Neural progenitor cell (in vitro differentiated cells): Measurements from ENCODE around the gene ZNF684. TPM values are rescaled to one million over a fixed set of nuclear protein-coding genes. Genes with fewer than 3 reads are reported as not detected.

Experiments
- DNase-seq: peaks from one replicate; pipeline ENCODE4 v3.0.0-alpha.2; 2016; ENCODE audit warnings: low spot score
- H2AFZ ChIP-seq: fragments of 200-600 bp; sonication (generic); replicated peaks from 2 replicates; pipeline ENCODE4 v1.6.1; 2016; ENCODE audit warnings: antibody characterized with exemption
- H3F3A ChIP-seq: fragments of 200-600 bp; sonication (generic); 2 replicates; pipeline ENCODE4 v1.6.1; 2016; ENCODE audit warnings: antibody characterized with exemption, low read depth
- H3K27ac ChIP-seq: fragments of 200-600 bp; sonication (generic); 2 replicates; pipeline ENCODE4 v1.5.1; 2016; ENCODE audit warnings: mild to moderate bottlenecking
- H3K27me3 ChIP-seq: fragments of 200-600 bp; sonication (generic); 2 replicates; pipeline ENCODE4 v1.6.1; 2016; ENCODE audit warnings: mild to moderate bottlenecking, moderate library complexity
- H3K36me3 ChIP-seq: fragments of 200-600 bp; sonication (generic); 2 replicates; pipeline ENCODE4 v1.5.1; 2016
- H3K4me1 ChIP-seq: fragments of 200-600 bp; sonication (generic); 2 replicates; pipeline ENCODE4 v1.6.1; 2016; ENCODE audit warnings: mixed run types
- H3K4me2 ChIP-seq: fragments of 200-600 bp; sonication (generic); 2 replicates; pipeline ENCODE4 v1.6.1; 2016
- H3K4me3 ChIP-seq: fragments of 200-600 bp; sonication (generic); 2 replicates; pipeline ENCODE4 v1.5.1; 2016
- H3K79me2 ChIP-seq: fragments of 200-600 bp; sonication (generic); 2 replicates; pipeline ENCODE4 v1.6.1; 2016; ENCODE audit warnings: low read depth
- H3K9ac ChIP-seq: fragments of 200-600 bp; sonication (generic); 2 replicates; pipeline ENCODE4 v1.6.1; 2016
- H3K9me3 ChIP-seq: fragments of 200-600 bp; sonication (generic); 2 replicates; pipeline ENCODE4 v1.5.1; 2016; ENCODE audit warnings: low read depth
- H4K20me1 ChIP-seq: fragments of 200-600 bp; sonication (generic); 2 replicates; pipeline ENCODE4 v1.6.1; 2016; ENCODE audit warnings: low read depth
- H3K27ac Mint-ChIP-seq: 3 replicates; pipeline ENCODE4 v1.8.0; 2021; ENCODE audit warnings: mixed read lengths
- H3K27me3 Mint-ChIP-seq: 2 replicates; pipeline ENCODE4 v1.8.0; 2022; ENCODE audit warnings: low read depth, mild to moderate bottlenecking, inconsistent platforms, moderate library complexity, mixed read lengths; ENCODE audit not compliant: insufficient read depth
- H3K36me3 Mint-ChIP-seq: 3 replicates; pipeline ENCODE4 v1.8.0; 2021; ENCODE audit warnings: mixed read lengths
- H3K4me1 Mint-ChIP-seq: 3 replicates; pipeline ENCODE4 v1.8.0; 2021; ENCODE audit warnings: mixed read lengths
- H3K4me3 Mint-ChIP-seq: 3 replicates; pipeline ENCODE4 v1.8.0; 2021; ENCODE audit warnings: mild to moderate bottlenecking, moderate library complexity, mixed read lengths
- H3K9me3 Mint-ChIP-seq: 3 replicates; pipeline ENCODE4 v1.8.0; 2020; ENCODE audit warnings: mixed read lengths
- CTCF ChIP-seq: fragments of 200-600 bp; sonication (generic); IDR thresholded peaks from 2 replicates; pipeline ENCODE4 v1.5.1; 2017; ENCODE audit warnings: antibody characterized with exemption, mild to moderate bottlenecking
- EZH2 ChIP-seq: fragments of 200-600 bp; sonication (generic); IDR thresholded peaks from 2 replicates; pipeline ENCODE4 v1.6.1; 2017; ENCODE audit warnings: antibody characterized with exemption, mild to moderate bottlenecking, moderate library complexity
- EZH2phosphoT487 ChIP-seq: fragments of 200-600 bp; sonication (generic); IDR thresholded peaks from 2 replicates; pipeline ENCODE4 v1.6.1; 2017; ENCODE audit warnings: antibody characterized with exemption
- total RNA-seq: library from RNA; depleted of rRNA; stranded (reverse); fragments of >200 nt; gene quantifications from 2 replicates; pipeline ENCODE4 v1.2.3, GENCODE V29; 2015; ENCODE audit warnings: low replicate concordance

ZNF684 gene
- total RNA-seq, 1 donor from 2014 or later: 7.6 TPM

- Histone ChIP-seq H3K4me1 (no peaks in the 10 kb centered on the region), H2AFZ (no peak overlapping the region), H3K27ac (no peak overlapping the region), H3K27me3 (no peaks in the 10 kb centered on the region), H3K4me2 (no peak overlapping the region), H3K36me3 (no peaks in the 10 kb centered on the region), H3K9me3 (no peaks in the 10 kb centered on the region), H3K9ac (no peak overlapping the region), H4K20me1 (no peaks in the 10 kb centered on the region), H3K79me2 (no peaks in the 10 kb centered on the region), H3K4me3 (no peak overlapping the region), H3F3A (no peaks in the 10 kb centered on the region)
- TF ChIP-seq CTCF (no peak), EZH2 (no peak), EZH2phosphoT487 (no peak)
- Mint-ChIP-seq H3K36me3 (no peaks in the 10 kb centered on the region), H3K27ac (no peak overlapping the region), H3K4me1 (no peaks in the 10 kb centered on the region), H3K9me3 (peaks cover 8% of the 10 kb centered on the region), H3K27me3 (peaks cover 7% of the 10 kb centered on the region), H3K4me3 (no peak overlapping the region)
- DNase-seq: no peak
Measured at GRCh38 chr1:40575336-40575735, 43.9 kb downstream of the ZNF684 start.

DNA sequence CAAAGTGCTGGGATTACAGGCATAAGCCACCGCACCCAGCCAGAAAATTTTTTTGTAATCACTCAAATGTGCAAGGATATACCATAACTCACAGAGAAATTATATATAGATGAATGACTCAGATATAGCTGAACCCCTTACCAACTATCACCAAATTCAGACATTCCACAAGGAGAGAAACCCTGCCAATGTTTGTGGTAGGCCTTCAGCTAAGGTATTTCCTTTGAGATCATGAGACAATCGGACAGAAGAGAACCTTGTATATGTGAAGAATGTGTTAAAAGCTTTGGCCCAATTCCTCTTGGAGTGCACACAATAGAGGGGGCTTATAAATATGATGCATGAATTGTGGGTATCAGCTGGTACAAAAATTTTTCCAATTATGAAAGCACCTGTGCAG lies 50.7 kb downstream of the ZNF684 start:
- no peak overlapping the region for H3K27ac Mint-ChIP-seq

GRCh38 chr1:40583980-40584379 lies 52.5 kb downstream of the ZNF684 start:
- Mint-ChIP-seq H3K9me3 (no peaks in the 10 kb centered on the region), H3K4me3 (no peak overlapping the region), H3K36me3 (no peaks in the 10 kb centered on the region), H3K4me1 (no peaks in the 10 kb centered on the region), H3K27ac (no peak overlapping the region), H3K27me3 (peaks cover 8% of the 10 kb centered on the region)
- no peaks in the 10 kb centered on the region for H3F3A ChIP-seq
- no peak overlapping the region for H3K4me2 ChIP-seq
- H3K27me3 ChIP-seq: no peaks in the 10 kb centered on the region
- no peaks in the 10 kb centered on the region for H3K9me3 ChIP-seq
- no peaks in the 10 kb centered on the region for H3K36me3 ChIP-seq
- TF ChIP-seq CTCF (no peak), EZH2phosphoT487 (no peak), EZH2 (no peak)
- H3K9ac ChIP-seq: no peak overlapping the region
- no peak overlapping the region for H3K4me3 ChIP-seq
- H3K79me2 ChIP-seq: no peaks in the 10 kb centered on the region
- no peak overlapping the region for H3K27ac ChIP-seq
- DNase-seq: no peak
- H2AFZ ChIP-seq: no peak overlapping the region
- no peaks in the 10 kb centered on the region for H3K4me1 ChIP-seq
- H4K20me1 ChIP-seq: no peaks in the 10 kb centered on the region

More for the DNA sequence above, 50.7 kb downstream of the ZNF684 start:
- H3K4me3 Mint-ChIP-seq: no peak overlapping the region
- H3K9me3 ChIP-seq: no peaks in the 10 kb centered on the region
- H3K9me3 Mint-ChIP-seq: peaks cover 5% of the 10 kb centered on the region
- H4K20me1 ChIP-seq: no peaks in the 10 kb centered on the region
- no peak overlapping the region for H3K9ac ChIP-seq
- no peak overlapping the region for H3K4me3 ChIP-seq
- H3K36me3 Mint-ChIP-seq: no peaks in the 10 kb centered on the region
- no peaks in the 10 kb centered on the region for H3K79me2 ChIP-seq
- TF ChIP-seq EZH2 (no peak), CTCF (no peak), EZH2phosphoT487 (no peak)
- H3K27ac ChIP-seq: no peak overlapping the region
- H2AFZ ChIP-seq: no peak overlapping the region
- no peaks in the 10 kb centered on the region for H3K27me3 ChIP-seq
- no peaks in the 10 kb centered on the region for H3K4me1 ChIP-seq
- no peaks in the 10 kb centered on the region for H3F3A ChIP-seq
- H3K36me3 ChIP-seq: no peaks in the 10 kb centered on the region
- DNase-seq: no peak
- H3K27me3 Mint-ChIP-seq: peaks cover 7% of the 10 kb centered on the region
- H3K4me2 ChIP-seq: no peak overlapping the region
- H3K4me1 Mint-ChIP-seq: no peaks in the 10 kb centered on the region
